Body of pancreas (tissue), 4 donors: ENCODE measurements around the gene LSM8.

ENCODE experiments used
- CTCF ChIP-seq, 7 experiments: fragments of 450-650 bp in 4 of 7; fragments of 200-600 bp in 3 of 7; sonication (generic) in 3 of 7; IDR thresholded peaks; one replicate each; pipeline ENCODE4 v1.5.1; 2016 to 2019; ENCODE audit warnings: antibody characterized with exemption in 7 of 7
- POLR2A ChIP-seq, 3 donors: fragments of 450-650 bp; IDR thresholded peaks; one replicate each; pipeline ENCODE4 v1.6.1; 2016; ENCODE audit warnings: antibody characterized with exemption in 3 of 3, mild to moderate bottlenecking in 2 of 3

- TF ChIP-seq CTCF (IDR thresholded peaks at IDR 0.05) (no peak), POLR2A (IDR thresholded peaks at IDR 0.05) (no peak)
These were observed 32.3 kb upstream of the LSM8 start for GRCh38 chr7:118151671-118152070.
